Measurements from ENCODE around the gene RPS6KA2. TPM values are rescaled to one million over a fixed set of nuclear protein-coding genes. Genes with fewer than 3 reads are reported as not detected.

The RPS6KA2 gene
- total RNA-seq, 1 donor from 2014 or later: 12.3 TPM

- no peak for DNase-seq (ENCODE audit: low spot score in 2 of 2, unreplicated experiment in 2 of 2)
Observed at GRCh38 chr6:166570929-166571713, 55.9 kb downstream of the RPS6KA2 start.

GRCh38 chr6:166569206-166569605 lies 57.8 kb downstream of the RPS6KA2 start:
- DNase-seq (ENCODE audit: low spot score in 2 of 2, unreplicated experiment in 2 of 2): no peak
- H3K9me3 Mint-ChIP-seq: no peaks in the 10 kb centered on the region
- H3K4me3 Mint-ChIP-seq: no peak overlapping the region
- TF ChIP-seq CTCF (IDR thresholded peaks at IDR 0.05; ENCODE audit: unreplicated experiment): no peak
- peaks cover 6% of the 10 kb centered on the region for H3K4me1 Mint-ChIP-seq
- H3K36me3 Mint-ChIP-seq: no peaks in the 10 kb centered on the region
- H3K27me3 Mint-ChIP-seq (ENCODE audit: low read depth): no peaks in the 10 kb centered on the region
- no peak overlapping the region for H3K27ac Mint-ChIP-seq

More at GRCh38 chr6:166570929-166571713, 55.9 kb downstream of the RPS6KA2 start:
- no peaks in the 10 kb centered on the region for H3K27me3 Mint-ChIP-seq (ENCODE audit: low read depth)
- H3K4me3 Mint-ChIP-seq: no peak overlapping the region
- H3K36me3 Mint-ChIP-seq: peaks cover 8% of the 10 kb centered on the region
- H3K27ac Mint-ChIP-seq: no peak overlapping the region
- TF ChIP-seq CTCF (IDR thresholded peaks at IDR 0.05; ENCODE audit: unreplicated experiment): no peak
- H3K4me1 Mint-ChIP-seq: peaks cover 6% of the 10 kb centered on the region
- H3K9me3 Mint-ChIP-seq: peaks cover 13% of the 10 kb centered on the region

- Mint-ChIP-seq H3K27ac (no peak overlapping the region), H3K4me3 (no peak overlapping the region), H3K4me1 (peaks cover 2% of the 10 kb centered on the region), H3K9me3 (no peaks in the 10 kb centered on the region), H3K27me3 (ENCODE audit: low read depth) (no peaks in the 10 kb centered on the region), H3K36me3 (no peaks in the 10 kb centered on the region)
- no peak for TF ChIP-seq CTCF (IDR thresholded peaks at IDR 0.05; ENCODE audit: unreplicated experiment)
- no peak for DNase-seq (ENCODE audit: low spot score in 2 of 2, unreplicated experiment in 2 of 2)
Observed at GRCh38 chr6:166567813-166568212, 59.2 kb downstream of the RPS6KA2 start.

- Mint-ChIP-seq H3K27ac (no peak overlapping the region), H3K27me3 (ENCODE audit: low read depth) (no peaks in the 10 kb centered on the region), H3K4me1 (no peaks in the 10 kb centered on the region), H3K9me3 (no peaks in the 10 kb centered on the region), H3K4me3 (no peak overlapping the region), H3K36me3 (no peaks in the 10 kb centered on the region)
- DNase-seq (ENCODE audit: low spot score in 2 of 2, unreplicated experiment in 2 of 2): no peak
- TF ChIP-seq CTCF (IDR thresholded peaks at IDR 0.05; ENCODE audit: unreplicated experiment): no peak
Observed at GRCh38 chr6:166567107-166567506, 59.9 kb downstream of the RPS6KA2 start.

- H3K4me1 Mint-ChIP-seq: no peaks in the 10 kb centered on the region
- no peaks in the 10 kb centered on the region for H3K9me3 Mint-ChIP-seq
- no peak overlapping the region for H3K27ac Mint-ChIP-seq
- no peak for DNase-seq (ENCODE audit: low spot score in 2 of 2, unreplicated experiment in 2 of 2)
- TF ChIP-seq CTCF (IDR thresholded peaks at IDR 0.05; ENCODE audit: unreplicated experiment): no peak
- H3K27me3 Mint-ChIP-seq (ENCODE audit: low read depth): no peaks in the 10 kb centered on the region
- no peaks in the 10 kb centered on the region for H3K36me3 Mint-ChIP-seq
- H3K4me3 Mint-ChIP-seq: no peak overlapping the region
Observed at GRCh38 chr6:166566026-166567011, 60.7 kb downstream of the RPS6KA2 start.

Measured in mesothelial cell of epicardium (in vitro differentiated cells).